Right lobe of liver (tissue), 4 donors: ENCODE data around the gene USP12.

Experiments used
- CTCF ChIP-seq, 4 donors: fragments of 200-600 bp in 3 of 4; fragments of 450-650 bp in 1 of 4; IDR thresholded peaks; one replicate each; pipeline versions ENCODE4 v1.5.1 to v1.8.0; 2016 to 2022; ENCODE audit warnings: antibody characterized with exemption in 4 of 4, mild to moderate bottlenecking in 2 of 4
- POLR2A ChIP-seq: fragments of 450-650 bp; IDR thresholded peaks from one replicate; pipeline ENCODE4 v1.6.1; 2017; ENCODE audit warnings: antibody characterized with exemption, mild to moderate bottlenecking
- donor health status: DM: no; HTN: no; CAD: no.
- donor health status: DM: no; HTN: no; CAD: no.
- donor health status: DM: no; HTN: yes; CAD: no.

DNA sequence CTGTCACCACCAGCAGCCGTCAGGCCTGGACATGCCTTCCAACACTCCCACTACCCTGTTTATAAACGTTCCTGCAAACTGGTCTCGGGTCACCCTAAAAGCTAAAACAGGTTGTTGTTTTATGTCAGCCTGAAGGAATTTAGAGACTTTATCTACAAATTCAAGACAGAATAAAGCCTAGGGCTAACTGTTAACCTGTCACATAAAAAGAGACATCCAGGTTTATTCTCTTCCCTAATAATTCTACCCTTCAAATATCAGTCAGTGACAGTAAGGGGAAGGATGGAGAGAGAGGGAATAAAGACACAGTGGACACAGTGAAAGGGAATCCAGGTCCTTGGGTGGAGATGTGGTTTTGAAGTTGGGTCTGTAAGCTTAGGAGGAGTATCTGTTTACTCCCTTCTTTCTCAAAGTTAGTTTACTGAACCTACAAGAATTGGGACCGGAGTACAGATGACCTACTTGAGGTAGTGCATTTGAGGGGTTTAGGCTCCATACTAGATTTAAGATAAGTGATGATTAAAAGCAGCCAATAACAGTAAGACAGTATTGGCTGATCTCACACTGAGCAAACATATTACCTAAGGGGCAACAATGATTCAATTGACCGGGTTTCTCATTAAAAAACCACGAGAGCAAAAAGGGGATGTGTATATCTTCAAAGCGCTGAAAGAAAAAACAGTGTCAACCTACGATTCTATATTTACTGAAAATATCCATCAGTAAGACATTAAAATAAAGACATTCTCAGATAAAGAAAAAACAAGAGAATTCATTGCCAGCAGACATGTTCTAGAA lies 142.7 kb downstream of the USP12 start:
- TF ChIP-seq CTCF (IDR thresholded peaks at IDR 0.05) = no peak
- no peak for TF ChIP-seq POLR2A
